Fibroblast of mammary gland (primary cell): Measurements from ENCODE around the gene OR8K5.

Source experiments
- DNase-seq: peaks from one replicate; pipeline ENCODE4 v3.0.0-alpha.2; 2010; ENCODE audit warnings: low read depth
- H3K4me3 ChIP-seq: 2 replicates; pipeline ENCODE4 v1.5.1; 2011; ENCODE audit warnings: low read depth, mild to moderate bottlenecking, low read length, moderate library complexity; ENCODE audit not compliant: control insufficient read depth
- TF ChIP-seq, protein P1 (sequence below): conservative IDR thresholded peaks from 2 replicates; pipeline ENCODE4 v1.5.1; 2011; ENCODE audit warnings: low read depth, low read length, inconsistent platforms; ENCODE audit not compliant: control insufficient read depth, insufficient read depth

Gene OR8K5

DNA sequence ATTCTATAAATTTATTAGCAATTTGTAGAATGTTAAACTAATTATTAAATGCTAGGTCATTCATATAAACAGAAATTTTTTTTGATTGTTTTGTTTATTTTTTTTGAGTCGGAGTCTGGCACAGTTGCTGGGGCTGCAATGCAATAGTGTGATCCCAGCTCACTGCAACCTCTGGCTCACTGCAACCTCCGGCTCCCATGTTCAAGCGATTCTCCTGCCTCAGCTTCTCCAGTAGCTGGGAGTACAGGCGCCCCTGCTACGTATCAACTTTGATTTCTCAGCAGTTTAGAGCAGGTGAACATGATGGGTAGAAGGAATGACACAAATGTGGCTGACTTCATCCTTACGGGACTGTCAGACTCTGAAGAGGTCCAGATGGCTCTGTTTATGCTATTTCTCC, 38.0 kb downstream of the OR8K5 start, which contains the start of gene OR8H3:
TSS of gene OR8H3 (plus strand) at position 301 of the 400 bp plus-strand sequence. CDS start at position 301, 0 bp downstream.
- DNase-seq, result no peak
- TF ChIP-seq, protein P1, sequence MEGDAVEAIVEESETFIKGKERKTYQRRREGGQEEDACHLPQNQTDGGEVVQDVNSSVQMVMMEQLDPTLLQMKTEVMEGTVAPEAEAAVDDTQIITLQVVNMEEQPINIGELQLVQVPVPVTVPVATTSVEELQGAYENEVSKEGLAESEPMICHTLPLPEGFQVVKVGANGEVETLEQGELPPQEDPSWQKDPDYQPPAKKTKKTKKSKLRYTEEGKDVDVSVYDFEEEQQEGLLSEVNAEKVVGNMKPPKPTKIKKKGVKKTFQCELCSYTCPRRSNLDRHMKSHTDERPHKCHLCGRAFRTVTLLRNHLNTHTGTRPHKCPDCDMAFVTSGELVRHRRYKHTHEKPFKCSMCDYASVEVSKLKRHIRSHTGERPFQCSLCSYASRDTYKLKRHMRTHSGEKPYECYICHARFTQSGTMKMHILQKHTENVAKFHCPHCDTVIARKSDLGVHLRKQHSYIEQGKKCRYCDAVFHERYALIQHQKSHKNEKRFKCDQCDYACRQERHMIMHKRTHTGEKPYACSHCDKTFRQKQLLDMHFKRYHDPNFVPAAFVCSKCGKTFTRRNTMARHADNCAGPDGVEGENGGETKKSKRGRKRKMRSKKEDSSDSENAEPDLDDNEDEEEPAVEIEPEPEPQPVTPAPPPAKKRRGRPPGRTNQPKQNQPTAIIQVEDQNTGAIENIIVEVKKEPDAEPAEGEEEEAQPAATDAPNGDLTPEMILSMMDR, result no peak

More for the DNA sequence above, 38.0 kb downstream of the OR8K5 start, which contains the start of gene OR8H3:
- H3K4me3 ChIP-seq, result no peak within 1 kb of the TSS
